GM21723 (cell line): Measurements from ENCODE around the gene F8A3.
"Not testable (repeated sequence)": the region's sequence is repeated elsewhere in the genome, so short reads cannot be mapped to it uniquely, and the experiment has no call there.

ENCODE experiments used
- ATAC-seq: cut with Tn5 transposase; IDR thresholded peaks from one replicate; pipeline ENCODE4 v1.9.1; 2021; ENCODE audit warnings: mild to moderate bottlenecking, moderate library complexity; ENCODE audit not compliant: unreplicated experiment

Gene F8A3

DNA sequence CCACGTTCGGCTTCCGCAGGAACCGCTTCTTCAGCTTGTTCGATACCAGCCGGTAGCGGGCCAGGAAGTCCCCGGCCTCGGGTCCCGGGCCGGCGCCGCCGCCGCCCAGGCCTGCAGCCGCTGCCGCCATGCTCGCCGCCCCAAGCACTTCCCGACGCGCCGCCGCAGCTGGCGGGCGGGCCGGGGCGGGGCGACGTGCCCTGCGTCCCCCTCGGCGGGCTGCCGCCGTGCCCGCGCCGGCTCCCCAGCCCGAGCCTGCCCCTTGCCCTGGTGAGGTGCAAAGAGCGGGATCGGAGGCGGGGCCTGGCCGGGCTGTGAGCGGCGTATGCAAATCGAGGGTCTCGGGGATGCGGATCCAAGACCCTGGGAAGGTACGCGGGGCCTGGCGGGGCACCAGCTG lies at the start of gene F8A3:
TSS of gene F8A3 (minus strand) at position 150 of the 400 bp plus-strand sequence. CDS start at position 130, 20 bp downstream.
- peak; percentile 75 for ATAC-seq

DNA sequence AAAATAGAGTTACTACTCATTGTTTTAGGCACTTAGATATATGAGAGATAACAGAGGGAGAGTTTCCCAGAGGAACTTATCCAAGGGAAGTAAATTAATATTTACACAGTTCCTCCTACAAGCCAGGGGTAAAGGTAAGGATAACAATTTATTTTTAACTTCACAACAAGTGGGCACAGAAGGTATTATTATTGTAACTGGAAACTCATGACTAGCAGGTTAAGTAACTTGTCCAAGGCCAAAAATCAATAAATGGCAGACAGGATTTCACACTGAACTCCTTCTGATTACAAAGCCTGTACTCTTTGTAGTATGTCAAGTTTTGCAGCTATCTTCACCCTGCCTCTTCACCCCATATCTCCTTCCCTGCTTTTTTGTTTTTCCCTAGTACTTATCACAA lies 46.9 kb upstream of the F8A3 start:
- ATAC-seq: no peak

DNA sequence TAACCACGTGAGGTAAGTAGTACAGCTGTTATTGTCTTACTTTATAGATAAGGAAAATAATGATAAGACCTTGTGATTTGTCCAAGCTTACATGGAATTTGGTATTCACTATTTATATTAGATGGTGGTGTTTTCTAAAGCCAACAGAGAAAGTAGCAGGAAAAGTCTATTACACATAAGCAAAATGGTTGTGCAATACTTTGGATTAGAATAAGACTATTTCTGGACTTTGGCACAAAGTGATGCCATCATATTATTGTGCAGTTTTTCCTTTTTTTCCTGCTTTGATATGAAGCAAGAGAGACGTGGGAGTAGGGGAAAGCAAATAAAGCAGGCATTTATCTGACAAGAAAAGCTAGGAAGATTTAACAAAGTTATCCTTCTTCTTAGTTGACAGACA lies 36.7 kb upstream of the F8A3 start:
- not testable (repeated sequence) for ATAC-seq

DNA sequence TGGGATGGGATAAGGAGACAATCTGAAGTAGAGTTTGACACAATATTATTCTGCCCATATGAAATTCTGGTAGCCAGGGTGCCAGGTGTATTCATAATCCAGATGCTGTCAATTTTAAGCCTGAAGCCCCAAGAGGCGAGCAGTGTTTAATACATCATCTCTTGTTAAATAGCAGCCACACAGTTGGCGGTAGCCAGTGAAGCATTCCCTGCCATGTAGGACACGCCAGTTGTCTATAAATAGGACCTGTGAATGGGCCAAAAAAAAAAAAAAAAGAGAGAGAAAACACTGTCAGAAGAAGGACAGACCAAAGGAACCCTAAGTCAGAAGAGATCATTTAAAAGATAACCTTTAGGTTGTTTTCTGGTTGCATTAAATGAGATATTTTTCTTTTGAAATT lies 33.0 kb upstream of the F8A3 start:
- ATAC-seq: not testable (repeated sequence)

DNA sequence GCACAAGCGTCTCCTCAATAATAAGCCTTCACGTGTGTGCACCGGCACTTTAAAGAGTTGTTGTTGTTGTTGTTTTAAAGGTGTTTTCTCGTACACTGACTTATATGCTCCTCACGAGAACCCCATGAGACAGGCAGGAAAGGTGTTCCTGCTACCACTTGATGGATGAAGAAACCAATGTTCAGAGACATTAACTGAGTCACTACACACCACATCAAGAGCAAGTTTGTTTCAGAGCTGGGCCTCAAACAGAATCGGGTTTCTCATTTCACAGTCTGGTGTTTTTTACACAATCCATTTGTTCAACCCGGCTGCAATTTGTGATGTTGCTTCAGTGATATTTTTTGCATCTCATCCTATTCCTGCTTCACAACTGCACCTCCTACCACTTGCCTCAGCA lies 18.7 kb upstream of the F8A3 start:
- not testable (repeated sequence) for ATAC-seq

DNA sequence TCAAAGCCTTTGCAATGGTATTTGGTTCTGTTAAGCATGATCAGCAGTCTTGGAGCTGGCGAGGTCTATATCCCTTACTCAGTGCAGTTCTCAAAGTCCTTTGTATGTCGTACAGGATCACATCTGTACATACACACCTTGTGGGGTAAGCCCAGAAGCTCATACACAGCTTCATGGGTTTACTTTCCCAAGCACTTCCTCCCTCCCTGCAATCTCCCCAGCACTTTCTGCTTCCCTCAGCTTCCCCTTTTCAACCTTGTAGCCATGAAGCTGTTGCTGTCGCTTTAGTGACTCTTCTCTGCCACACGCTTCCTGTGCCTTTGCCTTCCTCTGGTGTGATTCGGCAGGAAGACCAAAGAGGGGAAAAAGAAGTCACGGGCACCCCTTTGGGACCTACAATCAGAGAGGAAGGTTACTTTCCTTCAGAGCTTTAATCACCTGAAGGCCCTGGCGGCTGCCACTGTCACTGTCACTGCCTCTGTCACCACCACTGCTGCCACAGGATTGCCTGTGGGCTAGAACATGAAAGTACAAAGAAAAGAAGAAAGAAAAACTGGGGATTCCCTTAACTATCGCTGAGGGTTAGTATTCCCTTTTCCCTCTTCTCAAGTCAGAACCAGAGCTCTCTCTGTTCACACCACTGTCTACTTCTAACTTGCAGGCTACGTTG lies 8.0 kb upstream of the F8A3 start:
- ATAC-seq: peak; percentile 70

- ATAC-seq: not testable (repeated sequence)
These were observed 2.1 kb upstream of the F8A3 start for GRCh38 chrX:155460501-155460900.

GRCh38 chrX:155457761-155458447 lies 516 bp downstream of the F8A3 start:
- ATAC-seq: peak; percentile 57

- no peak for ATAC-seq
These were observed 17.3 kb downstream of the F8A3 start for GRCh38 chrX:155441097-155441496.

DNA sequence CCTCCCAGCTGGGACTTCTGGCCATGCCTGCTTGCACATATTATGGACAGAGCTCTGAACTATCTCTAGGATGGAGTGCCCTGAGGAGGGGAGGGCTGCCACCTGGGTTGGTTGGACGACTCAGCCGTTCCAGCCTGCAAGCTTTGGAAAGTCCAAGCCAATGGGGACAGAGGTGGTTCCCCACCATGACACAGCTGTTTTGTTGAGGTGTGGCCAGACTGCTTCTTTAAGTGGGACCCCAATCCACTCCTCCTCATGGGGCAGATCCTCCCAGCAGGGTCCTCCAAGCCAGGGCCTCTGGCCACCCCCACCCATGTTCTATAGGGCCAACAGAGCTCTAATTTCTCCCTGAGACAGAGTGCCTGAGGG lies 22.7 kb downstream of the F8A3 start:
- ATAC-seq: no peak

DNA sequence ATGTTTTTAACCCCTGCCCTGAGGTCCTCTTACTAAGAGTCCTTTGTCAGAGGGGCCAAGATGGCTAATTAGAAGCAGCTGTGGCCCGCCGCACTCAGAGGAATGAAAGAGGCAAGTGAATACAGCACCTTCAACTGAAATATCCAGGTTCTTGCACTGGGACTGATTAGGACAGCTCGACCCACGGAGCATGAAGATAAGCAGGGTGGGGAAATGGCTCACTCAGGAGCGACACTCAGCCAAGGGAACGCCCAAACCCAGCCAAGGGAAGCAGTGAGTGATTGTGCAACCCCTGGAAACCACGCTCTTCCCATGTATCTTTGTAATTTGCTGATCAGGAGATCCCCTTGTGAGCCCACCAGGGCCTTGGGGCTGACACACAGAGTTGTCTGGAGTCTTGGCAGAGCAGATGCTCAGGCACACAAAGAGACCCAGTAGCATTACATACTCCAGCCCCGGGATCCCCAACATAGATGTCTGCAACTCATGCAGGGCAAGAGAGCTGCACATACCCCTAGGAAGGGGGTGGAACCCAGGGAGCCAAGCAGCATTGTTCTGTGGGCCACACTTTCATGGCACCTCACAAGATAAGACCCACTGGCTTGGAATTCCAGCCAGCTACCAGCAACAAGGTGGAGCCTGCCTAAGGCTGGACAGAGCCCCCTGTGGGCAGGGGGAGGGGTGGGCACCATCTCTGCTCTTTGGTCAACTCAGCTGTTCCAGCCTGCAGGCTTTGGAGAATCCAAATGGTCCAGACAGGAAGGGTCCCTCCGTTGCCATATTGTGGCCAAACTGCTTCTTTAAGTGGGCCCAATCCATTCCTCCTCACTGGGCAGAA lies 23.3 kb downstream of the F8A3 start:
- ATAC-seq: no peak

DNA sequence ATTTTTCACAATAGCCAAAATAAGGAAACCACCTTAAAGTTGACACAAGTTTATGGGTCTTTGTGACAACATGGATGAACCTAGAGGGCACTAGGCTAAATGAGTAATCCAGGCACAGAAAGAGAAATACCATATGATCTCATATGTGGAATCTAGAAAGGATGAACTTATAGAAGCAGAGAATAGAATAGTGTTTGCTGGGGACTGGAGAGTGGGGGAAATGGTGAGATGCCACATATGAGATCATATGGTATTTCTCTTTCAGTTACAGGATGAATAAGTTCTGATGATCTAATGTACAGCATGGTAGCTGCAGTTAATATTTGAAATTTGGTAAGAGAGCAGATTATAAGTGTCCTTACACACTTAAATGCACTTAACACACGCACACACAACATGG lies 40.7 kb downstream of the F8A3 start:
- no peak for ATAC-seq
